ENCODE results near the gene RNU1-4. TPM values are rescaled to one million over a fixed set of nuclear protein-coding genes. Genes with fewer than 3 reads are reported as not detected.
"Not testable (repeated sequence)": the region's sequence is repeated elsewhere in the genome, so short reads cannot be mapped to it uniquely, and the experiment has no call there.

The RNU1-4 gene
- total RNA-seq, 1 experiment from 2014 or later = under 0.01 TPM

- H3K4me1 ChIP-seq (replicated peaks); DNase-seq (ENCODE audit: low read depth in 1 of 2, low spot score in 2 of 2); H3K27ac ChIP-seq; H3K4me3 ChIP-seq; H3K36me3 ChIP-seq; H3K27me3 ChIP-seq (replicated peaks); H3K9me3 ChIP-seq (replicated peaks): not testable (repeated sequence)
These were observed 7.9 kb upstream of the RNU1-4 start for GRCh38 chr1:16732254-16732896.

GRCh38 chr1:16741230-16741629 is 914 bp downstream of the RNU1-4 start:
- H3K36me3 ChIP-seq; H3K27me3 ChIP-seq (replicated peaks); H3K4me3 ChIP-seq; H3K9me3 ChIP-seq (replicated peaks); DNase-seq (ENCODE audit: low read depth in 1 of 2, low spot score in 2 of 2); H3K4me1 ChIP-seq (replicated peaks); H3K27ac ChIP-seq: not testable (repeated sequence)

- not testable (repeated sequence) for H3K27me3 ChIP-seq (replicated peaks); H3K36me3 ChIP-seq; DNase-seq (ENCODE audit: low read depth in 1 of 2, low spot score in 2 of 2); H3K27ac ChIP-seq; H3K4me3 ChIP-seq; H3K9me3 ChIP-seq (replicated peaks); H3K4me1 ChIP-seq (replicated peaks)
These were observed 7.3 kb downstream of the RNU1-4 start for GRCh38 chr1:16747660-16748059.

GRCh38 chr1:16748710-16749109 is 8.4 kb downstream of the RNU1-4 start:
- not testable (repeated sequence) for H3K27ac ChIP-seq; H3K9me3 ChIP-seq (replicated peaks); H3K4me1 ChIP-seq (replicated peaks); DNase-seq (ENCODE audit: low read depth in 1 of 2, low spot score in 2 of 2); H3K36me3 ChIP-seq; H3K4me3 ChIP-seq; H3K27me3 ChIP-seq (replicated peaks)

DNA sequence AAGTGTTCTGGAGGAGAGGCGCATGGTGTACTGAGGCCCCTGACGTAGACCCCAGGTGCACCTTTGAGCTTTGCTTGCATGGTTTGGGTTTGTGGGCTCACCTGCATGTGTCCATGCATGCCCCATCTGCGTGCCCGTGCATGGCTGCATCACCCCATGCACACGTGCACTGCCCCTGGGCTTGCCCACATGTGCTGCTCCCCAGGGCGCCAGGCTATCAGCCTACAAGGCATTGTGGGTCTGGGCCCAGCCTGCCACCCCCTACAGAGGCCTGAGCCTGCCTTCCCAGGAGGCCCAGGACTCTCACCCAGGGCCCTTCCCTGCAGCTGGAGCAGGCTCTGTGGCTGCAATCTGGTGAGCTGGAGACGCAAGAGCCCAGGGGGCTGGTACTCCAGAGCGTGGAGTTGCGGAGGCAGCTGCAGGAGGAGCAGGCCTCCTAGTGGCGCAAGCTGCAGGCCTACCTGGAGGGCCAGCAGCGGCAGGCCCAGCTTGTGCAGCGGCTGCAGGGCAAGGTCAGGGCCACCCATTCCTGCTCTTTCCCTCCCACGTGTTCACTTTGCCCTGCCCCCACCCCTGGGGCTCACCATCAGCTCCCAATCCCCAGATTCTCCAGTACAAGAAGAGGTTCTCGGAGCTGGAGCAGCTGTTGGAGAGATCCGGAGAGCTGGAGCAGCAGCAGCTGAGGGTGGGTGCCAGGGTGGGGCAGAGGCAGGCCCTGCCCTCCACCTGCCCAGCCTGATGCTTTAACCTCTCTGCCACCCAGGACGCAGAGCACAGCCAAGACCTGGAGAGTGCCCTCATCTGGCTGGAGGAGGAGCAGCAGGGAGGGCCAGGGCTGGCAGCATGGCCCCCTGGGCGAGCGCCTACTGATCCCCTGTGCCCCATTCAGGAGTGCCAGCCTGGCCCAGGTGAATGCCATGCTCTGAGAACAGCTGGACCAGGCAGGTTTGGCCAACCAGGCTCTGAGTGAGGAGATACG is 9.9 kb downstream of the RNU1-4 start:
- H3K36me3 ChIP-seq; H3K9me3 ChIP-seq (replicated peaks); H3K27ac ChIP-seq; H3K27me3 ChIP-seq (replicated peaks); H3K4me1 ChIP-seq (replicated peaks); DNase-seq (ENCODE audit: low read depth in 1 of 2, low spot score in 2 of 2); H3K4me3 ChIP-seq: not testable (repeated sequence)

- DNase-seq (ENCODE audit: low read depth in 1 of 2, low spot score in 2 of 2) = not testable (repeated sequence)
These were observed 12.5 kb downstream of the RNU1-4 start for GRCh38 chr1:16752770-16753169.

GRCh38 chr1:16755385-16755784 is 15.1 kb downstream of the RNU1-4 start:
- H3K9me3 ChIP-seq (replicated peaks); H3K27ac ChIP-seq; H3K4me1 ChIP-seq (replicated peaks); DNase-seq (ENCODE audit: low read depth in 1 of 2, low spot score in 2 of 2); H3K4me3 ChIP-seq; H3K36me3 ChIP-seq; H3K27me3 ChIP-seq (replicated peaks): not testable (repeated sequence)

More at GRCh38 chr1:16752770-16753169, 12.5 kb downstream of the RNU1-4 start:
- H3K9me3 ChIP-seq (replicated peaks); H3K27me3 ChIP-seq (replicated peaks); H3K4me1 ChIP-seq (replicated peaks); H3K27ac ChIP-seq; H3K4me3 ChIP-seq; H3K36me3 ChIP-seq: not testable (repeated sequence)

GRCh38 chr1:16755932-16756331 is 15.6 kb downstream of the RNU1-4 start:
- not testable (repeated sequence) for H3K4me1 ChIP-seq (replicated peaks); H3K4me3 ChIP-seq; H3K9me3 ChIP-seq (replicated peaks); H3K27me3 ChIP-seq (replicated peaks); DNase-seq (ENCODE audit: low read depth in 1 of 2, low spot score in 2 of 2); H3K36me3 ChIP-seq; H3K27ac ChIP-seq

DNA sequence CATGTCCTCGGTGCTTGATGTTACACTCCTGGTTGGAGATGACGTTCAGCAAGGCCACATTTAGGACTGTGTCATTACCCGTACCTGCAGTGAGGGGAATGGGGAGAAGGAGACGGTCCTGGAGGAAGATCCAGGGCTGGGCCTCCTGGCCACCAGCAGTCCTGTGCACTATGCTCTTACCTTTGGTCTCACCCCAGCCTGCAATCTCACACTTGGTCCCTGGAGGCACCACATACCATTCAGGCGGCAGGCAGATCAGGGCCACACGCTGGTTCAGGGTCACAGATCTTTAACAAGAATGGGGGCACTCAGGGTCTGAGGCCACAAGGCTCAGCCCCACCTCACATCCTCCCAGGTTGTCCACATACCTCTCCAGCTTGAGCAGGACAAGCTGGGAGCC is 17.3 kb downstream of the RNU1-4 start:
- not testable (repeated sequence) for H3K27me3 ChIP-seq (replicated peaks); H3K4me3 ChIP-seq; H3K36me3 ChIP-seq; DNase-seq (ENCODE audit: low read depth in 1 of 2, low spot score in 2 of 2); H3K9me3 ChIP-seq (replicated peaks); H3K4me1 ChIP-seq (replicated peaks); H3K27ac ChIP-seq

- H3K36me3 ChIP-seq; H3K4me1 ChIP-seq (replicated peaks); H3K4me3 ChIP-seq; H3K9me3 ChIP-seq (replicated peaks); H3K27ac ChIP-seq; H3K27me3 ChIP-seq (replicated peaks); DNase-seq (ENCODE audit: low read depth in 1 of 2, low spot score in 2 of 2): not testable (repeated sequence)
These were observed 17.7 kb downstream of the RNU1-4 start for GRCh38 chr1:16758060-16758459.

GRCh38 chr1:16759041-16759493 is 18.8 kb downstream of the RNU1-4 start:
- not testable (repeated sequence) for DNase-seq (ENCODE audit: low read depth in 1 of 2, low spot score in 2 of 2); H3K9me3 ChIP-seq (replicated peaks); H3K4me3 ChIP-seq; H3K36me3 ChIP-seq; H3K27me3 ChIP-seq (replicated peaks); H3K4me1 ChIP-seq (replicated peaks); H3K27ac ChIP-seq

DNA sequence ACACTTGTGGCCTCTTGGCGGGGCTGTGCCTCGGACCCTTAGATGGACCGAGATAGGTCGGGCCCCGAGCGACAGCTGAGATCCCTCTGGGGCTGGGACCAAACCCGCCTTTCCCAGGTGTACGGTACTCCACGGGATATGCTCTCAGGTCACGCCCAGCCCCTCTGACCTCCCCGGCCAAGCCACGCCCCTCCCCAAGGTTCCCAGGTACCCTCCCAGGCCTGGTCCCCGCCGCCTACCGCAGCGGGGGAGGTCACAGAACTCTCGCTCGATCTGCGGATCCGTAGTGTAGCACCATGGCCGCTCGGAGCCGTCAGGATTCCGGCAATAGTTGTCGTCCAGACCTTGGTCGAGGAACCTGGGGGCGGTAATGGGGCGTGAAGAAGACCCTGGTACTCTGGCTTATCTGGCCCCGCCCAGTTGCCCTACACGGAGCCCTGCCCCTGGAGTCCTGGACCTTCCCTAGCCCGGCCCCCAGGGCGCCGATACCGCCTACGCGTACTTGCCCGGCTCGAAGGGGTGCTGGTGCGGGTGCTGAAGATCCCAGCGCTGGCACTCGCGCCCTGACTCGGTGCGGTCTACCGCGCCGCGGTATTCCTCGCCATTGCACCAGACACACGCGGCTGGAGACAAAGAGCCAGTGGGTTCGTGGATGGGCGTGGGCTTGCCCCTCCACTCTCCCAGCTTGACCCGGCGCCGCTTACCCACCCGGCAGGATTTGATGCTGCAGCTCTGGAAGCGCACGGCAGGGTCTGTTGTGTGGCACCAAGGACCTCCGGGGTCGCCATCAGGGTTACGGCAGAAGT is 19.5 kb downstream of the RNU1-4 start:
- not testable (repeated sequence) for H3K4me1 ChIP-seq (replicated peaks); DNase-seq (ENCODE audit: low read depth in 1 of 2, low spot score in 2 of 2); H3K4me3 ChIP-seq; H3K27ac ChIP-seq; H3K27me3 ChIP-seq (replicated peaks); H3K36me3 ChIP-seq; H3K9me3 ChIP-seq (replicated peaks)

DNA sequence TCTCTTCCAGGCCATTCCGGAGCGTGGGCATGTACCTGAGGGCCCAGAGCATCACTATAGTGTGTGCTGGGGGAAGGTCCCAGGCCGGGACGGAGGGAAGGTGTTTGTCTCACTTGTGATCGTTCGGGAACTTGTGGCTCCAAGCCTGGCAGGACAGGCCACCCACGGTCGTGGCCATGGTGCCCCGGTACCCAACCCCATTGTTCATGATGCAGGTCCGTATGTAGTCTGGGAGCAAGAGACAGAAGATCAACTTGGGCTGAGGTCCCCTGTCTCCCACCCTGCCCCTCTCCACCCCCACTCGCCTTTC is 20.1 kb downstream of the RNU1-4 start:
- not testable (repeated sequence) for H3K27ac ChIP-seq; DNase-seq (ENCODE audit: low read depth in 1 of 2, low spot score in 2 of 2); H3K36me3 ChIP-seq; H3K4me1 ChIP-seq (replicated peaks); H3K4me3 ChIP-seq; H3K9me3 ChIP-seq (replicated peaks); H3K27me3 ChIP-seq (replicated peaks)

- not testable (repeated sequence) for H3K27me3 ChIP-seq (replicated peaks); H3K4me3 ChIP-seq; H3K36me3 ChIP-seq; DNase-seq (ENCODE audit: low read depth in 1 of 2, low spot score in 2 of 2); H3K4me1 ChIP-seq (replicated peaks); H3K9me3 ChIP-seq (replicated peaks); H3K27ac ChIP-seq
These were observed 20.5 kb downstream of the RNU1-4 start for GRCh38 chr1:16760801-16761200.
